HG03139 (cell line): ENCODE results near the gene SESTD1.

ENCODE experiments used
- ATAC-seq: cut with Tn5 transposase; IDR thresholded peaks from one replicate; pipeline ENCODE4 v1.9.1; 2021; ENCODE audit not compliant: unreplicated experiment

SESTD1 gene, protein sequence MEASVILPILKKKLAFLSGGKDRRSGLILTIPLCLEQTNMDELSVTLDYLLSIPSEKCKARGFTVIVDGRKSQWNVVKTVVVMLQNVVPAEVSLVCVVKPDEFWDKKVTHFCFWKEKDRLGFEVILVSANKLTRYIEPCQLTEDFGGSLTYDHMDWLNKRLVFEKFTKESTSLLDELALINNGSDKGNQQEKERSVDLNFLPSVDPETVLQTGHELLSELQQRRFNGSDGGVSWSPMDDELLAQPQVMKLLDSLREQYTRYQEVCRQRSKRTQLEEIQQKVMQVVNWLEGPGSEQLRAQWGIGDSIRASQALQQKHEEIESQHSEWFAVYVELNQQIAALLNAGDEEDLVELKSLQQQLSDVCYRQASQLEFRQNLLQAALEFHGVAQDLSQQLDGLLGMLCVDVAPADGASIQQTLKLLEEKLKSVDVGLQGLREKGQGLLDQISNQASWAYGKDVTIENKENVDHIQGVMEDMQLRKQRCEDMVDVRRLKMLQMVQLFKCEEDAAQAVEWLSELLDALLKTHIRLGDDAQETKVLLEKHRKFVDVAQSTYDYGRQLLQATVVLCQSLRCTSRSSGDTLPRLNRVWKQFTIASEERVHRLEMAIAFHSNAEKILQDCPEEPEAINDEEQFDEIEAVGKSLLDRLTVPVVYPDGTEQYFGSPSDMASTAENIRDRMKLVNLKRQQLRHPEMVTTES

GRCh38 chr2:179264368-179265081, at the start of gene SESTD1:
Gene SESTD1, minus strand, starts transcription at chr2:179264832. Its CDS starts 72,991 bp downstream, at chr2:179191841.
- peak; percentile 59 for ATAC-seq

GRCh38 chr2:179313057-179313456, 48.4 kb upstream of the SESTD1 start:
- ATAC-seq: no peak

GRCh38 chr2:179311101-179311500, 46.5 kb upstream of the SESTD1 start:
- no peak for ATAC-seq

DNA sequence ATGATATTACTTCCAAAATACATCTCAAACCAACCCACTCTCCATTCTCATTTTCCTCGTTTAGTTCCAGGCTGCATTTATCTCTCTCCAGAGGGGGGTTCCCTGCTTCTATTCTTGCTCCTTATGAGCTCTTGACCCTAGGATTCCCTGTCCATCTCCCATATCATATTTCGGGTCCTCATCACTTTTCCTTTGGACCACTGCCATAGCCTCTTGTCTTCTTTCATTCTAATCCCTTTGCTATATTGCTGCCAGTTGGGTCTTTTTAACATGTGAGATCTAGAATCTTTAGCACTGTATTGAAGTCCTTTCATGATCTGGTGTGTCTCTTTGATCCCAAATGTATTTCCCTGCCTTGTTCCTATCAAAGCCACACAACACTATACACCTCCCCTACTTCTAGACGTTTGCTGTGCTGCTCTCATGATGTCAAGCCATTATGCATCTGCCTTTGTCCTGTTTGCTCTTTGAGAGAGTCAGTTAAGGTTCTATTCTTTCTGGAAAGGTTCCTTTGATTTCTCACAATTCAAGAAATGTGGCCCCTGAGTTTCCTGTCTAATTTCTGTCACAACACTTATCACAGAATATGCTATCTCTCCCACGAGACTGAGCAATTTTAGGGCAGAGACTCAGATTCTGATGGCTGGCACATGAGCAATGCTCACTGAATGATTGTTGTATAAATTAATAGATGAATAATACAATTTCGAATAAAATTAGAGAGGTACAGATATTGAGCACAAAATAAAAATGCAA, 43.2 kb upstream of the SESTD1 start:
- no peak for ATAC-seq

- ATAC-seq: no peak
Measured at GRCh38 chr2:179305125-179305524, 40.5 kb upstream of the SESTD1 start.

DNA sequence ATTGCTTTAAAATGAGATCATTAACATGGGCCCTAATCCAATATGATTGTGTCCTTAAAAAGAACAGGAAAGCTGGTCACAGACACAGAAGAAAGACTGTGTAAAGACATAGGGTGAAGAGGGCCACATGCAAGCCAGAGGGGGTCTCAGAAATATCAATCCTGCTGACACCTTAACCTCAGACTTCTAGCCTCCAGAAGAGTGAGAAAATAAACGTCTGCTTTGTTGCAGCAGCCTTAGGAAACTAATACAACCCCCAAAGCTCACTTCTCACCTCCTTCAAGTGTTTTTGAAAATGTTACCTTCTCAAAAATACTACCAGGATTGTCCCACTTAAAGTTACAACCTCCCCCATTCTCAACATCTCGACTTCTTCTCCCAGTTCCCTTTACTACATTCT, 39.8 kb upstream of the SESTD1 start:
- ATAC-seq: no peak

DNA sequence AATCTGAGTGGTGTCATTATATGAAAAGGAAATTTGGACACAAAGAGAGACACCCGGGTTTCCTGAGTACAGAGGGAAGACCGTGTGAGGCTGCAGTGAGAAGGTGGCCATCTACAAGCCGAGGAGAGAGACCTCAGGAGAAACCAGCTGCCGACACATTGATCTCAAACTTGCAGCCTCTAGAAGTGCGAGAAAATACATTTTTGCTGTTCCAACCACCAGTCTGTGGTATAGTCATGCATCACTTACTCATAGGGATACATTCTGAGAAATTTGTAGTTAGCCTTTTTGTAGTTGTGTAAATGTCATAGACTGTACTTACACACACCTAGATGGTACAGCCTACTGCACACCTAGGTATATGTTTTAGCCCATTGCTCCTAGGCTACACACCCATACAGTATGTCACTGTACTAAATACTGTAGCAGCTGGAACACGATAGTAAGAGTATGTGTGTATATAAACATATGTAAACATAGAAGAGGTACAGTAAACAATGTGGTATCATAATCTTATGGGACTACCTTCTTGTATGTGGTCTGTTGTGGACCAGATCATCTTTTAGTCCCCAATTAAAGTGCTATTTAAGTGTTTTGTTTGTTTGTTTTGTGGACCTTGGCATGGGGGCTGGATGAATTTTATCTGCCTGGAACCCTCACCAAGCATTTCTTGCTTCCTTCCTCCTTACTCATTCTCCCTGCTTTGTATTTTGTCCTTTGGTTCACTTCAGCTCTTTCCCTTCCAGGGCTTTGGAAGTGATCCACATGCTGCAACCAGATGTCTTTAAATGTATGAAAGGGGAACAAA, 38.3 kb upstream of the SESTD1 start:
- no peak for ATAC-seq

DNA sequence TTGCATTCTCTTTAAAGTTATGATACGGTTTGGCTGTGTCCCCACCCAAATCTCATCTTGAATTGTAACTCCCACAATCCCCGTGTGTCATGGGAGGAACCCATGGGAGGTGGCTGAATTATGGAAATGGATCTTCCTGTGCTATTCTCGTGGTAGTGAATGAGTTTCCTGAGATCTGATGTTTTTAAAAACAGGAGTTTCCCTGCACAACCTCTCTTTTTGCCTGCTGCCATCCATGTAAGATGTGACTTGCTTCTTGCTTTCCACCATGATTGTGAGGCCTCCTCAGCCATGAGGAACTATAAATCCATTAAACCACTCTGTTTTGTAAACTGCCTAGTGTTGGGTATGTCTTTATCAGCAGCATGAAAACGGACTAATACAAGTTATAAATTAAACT, 37.5 kb upstream of the SESTD1 start:
- no peak for ATAC-seq

GRCh38 chr2:179298666-179299065, 34.0 kb upstream of the SESTD1 start:
- no peak for ATAC-seq

DNA sequence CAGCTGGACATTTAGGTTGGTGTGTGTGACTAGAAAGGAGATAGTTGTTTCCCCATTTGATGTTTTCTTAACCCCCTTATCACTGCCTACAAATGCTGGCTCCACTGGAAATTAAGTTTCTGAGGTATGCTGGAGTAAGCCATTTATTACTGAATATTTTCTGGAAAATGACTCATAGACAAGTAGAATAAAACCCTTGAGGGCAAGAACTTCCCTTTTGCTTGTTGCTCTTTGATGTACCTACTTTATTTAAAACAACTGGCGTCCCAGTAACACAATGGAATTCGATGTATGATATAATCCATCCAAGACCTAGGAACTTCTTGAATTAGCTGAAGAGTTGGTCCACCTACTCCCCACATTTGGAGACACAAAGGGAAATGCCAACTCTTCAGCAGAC, 33.3 kb upstream of the SESTD1 start:
- ATAC-seq: no peak

- no peak for ATAC-seq
Measured at GRCh38 chr2:179290329-179290728, 25.7 kb upstream of the SESTD1 start.

DNA sequence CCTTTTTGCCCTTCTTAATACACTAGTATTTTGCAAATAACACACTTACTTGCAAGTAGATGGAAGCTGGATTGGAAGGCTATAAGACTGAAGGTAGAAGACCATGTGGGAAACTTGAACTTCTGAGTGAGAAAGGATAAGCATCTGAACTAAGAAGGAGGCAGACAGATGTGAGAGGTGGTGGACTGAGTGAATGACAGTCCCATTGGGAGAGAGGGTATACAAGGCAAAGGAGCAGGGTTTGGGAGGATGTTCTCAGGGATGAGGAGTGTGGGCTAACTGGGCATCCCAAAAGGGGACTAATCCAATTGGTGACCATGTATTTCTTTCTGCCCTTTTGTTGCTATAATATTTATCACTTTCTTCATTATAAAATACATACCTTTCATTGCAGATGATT, 20.4 kb upstream of the SESTD1 start:
- ATAC-seq: no peak

DNA sequence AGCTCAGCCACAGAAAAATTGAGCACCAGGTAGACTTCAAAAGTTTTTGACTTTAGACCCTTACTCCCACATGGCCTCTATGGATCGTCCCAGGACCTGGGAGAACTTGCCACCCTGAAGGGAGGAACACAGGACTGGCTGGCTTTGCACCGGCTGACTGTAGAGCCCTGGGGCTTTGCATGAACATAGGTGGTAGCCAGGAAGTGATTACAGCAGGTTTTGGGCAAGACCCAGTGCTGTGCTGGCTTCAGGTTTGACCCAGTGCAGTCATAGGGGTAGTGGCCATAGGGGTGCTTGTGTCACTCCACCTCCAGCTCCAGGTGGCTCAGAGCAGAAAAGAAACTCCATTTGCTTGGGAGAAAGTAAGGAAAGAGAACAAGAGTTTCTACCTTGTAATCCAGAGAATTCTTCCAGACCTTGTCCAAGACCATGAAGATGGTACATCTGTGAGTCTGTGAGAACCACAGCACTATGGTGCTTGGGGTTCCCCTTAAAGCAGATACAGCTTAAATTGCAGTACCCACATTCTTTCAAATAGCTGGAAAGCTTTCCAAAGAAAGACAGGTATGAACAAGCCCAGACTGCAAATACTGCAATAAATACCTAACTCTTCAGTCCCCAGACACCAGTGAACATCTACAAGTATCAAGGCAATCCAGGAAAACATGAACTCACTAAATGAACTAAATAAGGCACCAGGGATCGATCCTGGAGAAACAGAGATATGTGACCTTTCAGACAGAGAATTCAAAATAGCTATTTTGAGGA, 13.0 kb upstream of the SESTD1 start:
- ATAC-seq: no peak

DNA sequence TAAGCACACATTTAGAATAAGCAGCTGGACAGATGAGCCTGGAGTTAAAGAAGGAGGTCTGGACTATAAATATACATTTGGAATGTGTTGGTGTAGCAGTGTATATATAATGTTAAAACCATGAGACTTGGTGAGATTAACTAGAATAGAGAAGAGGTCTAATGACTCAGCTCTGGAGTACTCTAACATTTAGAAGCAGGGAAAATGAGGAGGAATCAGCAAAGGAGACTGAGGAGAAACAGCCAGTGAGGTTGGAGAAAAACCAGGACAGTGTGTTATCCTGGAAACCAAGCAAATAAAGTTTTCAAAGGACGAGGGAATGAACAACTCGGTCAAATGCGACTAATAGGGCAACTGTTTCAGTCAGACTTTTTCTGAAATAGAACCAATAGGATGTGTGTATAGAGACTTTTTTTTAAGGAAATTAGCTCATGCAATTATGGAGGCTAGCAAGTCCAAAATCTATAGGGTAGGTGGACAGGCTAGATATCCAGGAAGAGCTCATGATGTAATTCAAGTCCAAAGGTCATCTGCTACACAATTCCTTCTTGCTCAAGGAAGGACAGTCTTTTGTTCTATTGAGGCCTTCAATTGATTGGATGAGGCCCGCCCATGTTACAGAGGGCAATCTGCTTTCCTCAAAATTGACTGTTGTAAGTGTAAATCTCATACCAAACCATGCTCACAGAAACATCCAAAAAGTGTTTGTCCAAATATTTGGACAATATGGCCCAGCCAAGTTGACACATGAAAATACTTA, 10.8 kb upstream of the SESTD1 start:
- ATAC-seq: no peak

GRCh38 chr2:179274749-179275148, 10.1 kb upstream of the SESTD1 start:
- ATAC-seq: peak; percentile 99

DNA sequence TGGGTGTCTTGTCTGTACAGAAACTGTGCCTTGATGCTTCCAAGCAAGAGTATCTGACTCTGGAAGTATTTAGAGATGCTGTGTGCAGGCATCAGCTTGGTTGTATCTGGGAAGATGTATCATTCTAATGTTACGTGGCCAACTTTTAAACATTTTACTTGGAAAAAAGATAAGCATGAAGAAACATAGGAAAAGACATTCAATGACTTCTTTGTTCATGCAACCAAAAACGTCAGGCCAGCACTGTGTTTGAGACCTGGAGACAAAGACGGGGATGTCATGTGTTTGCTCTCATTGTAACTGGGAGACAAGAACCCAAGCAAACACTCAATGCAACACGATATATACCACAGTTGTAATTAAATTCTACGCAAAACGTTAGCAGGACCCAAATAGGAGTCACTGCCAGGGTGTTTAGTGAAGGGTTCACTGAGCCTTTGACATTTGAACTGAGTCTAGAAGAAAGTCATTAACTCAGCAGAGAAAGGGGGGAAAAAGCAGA, 8.9 kb upstream of the SESTD1 start:
- no peak for ATAC-seq

GRCh38 chr2:179272406-179273192, 8.0 kb upstream of the SESTD1 start:
- no peak for ATAC-seq

DNA sequence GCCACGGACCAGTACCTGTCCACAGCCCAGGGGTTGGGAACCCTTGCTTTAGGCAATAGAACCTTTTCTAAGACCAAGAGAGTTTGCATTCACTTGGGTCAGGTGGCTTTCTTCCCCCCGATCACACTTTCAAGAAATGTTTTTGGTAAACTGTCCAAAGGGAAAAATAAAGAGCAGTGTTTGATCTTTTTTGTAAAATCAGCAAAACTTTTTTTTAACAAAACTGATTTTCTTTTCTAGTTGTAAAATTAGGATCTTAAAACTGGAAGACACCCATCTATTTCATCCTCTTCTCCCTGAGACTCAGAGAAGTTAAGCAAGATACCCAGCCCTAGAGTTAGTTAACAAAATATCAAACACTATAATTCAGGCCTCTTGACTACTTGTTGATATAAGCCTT, 6.1 kb upstream of the SESTD1 start:
- no peak for ATAC-seq
